OCI-LY7 (cell line): ENCODE measurements around the gene PPP1R7. TPM values are rescaled to one million over a fixed set of nuclear protein-coding genes. Genes with fewer than 3 reads are reported as not detected.
A peak's percentile ranks its signal among the peaks of the same experiment; 100 is the strongest.

Experiments
- Bru-seq: library from RNA; stranded (reverse); fragments of 400-500 nt; gene quantifications from one replicate; lab custom pipeline; 2021; lab: Mats Ljungman, UMichigan
- BruChase-seq, 2 experiments: library from RNA; stranded (reverse); fragments of 400-500 nt; gene quantifications; one replicate each; lab custom pipeline; 2021; lab: Mats Ljungman, UMichigan
- BruUV-seq: library from RNA; stranded (reverse); fragments of 400-500 nt; replicated peaks from 2 replicates; lab custom pipeline; 2021; lab: Mats Ljungman, UMichigan
- CTCF ChIA-PET: fragments of 300-600 bp; sonication (Branson Sonifier 250); formaldehyde crosslinking; loops from one replicate; lab custom pipeline; 2022; ENCODE audit warnings: antibody characterized with exemption; ENCODE audit not compliant: unreplicated experiment; lab: Charles Lee
- POLR2A ChIA-PET: fragments of 300-600 bp; sonication (Branson Sonifier 250); formaldehyde crosslinking; loops from one replicate; lab custom pipeline; 2022; ENCODE audit warnings: antibody characterized with exemption; lab: Charles Lee
- DNase-seq: peaks from one replicate; pipeline ENCODE4 v3.0.0-alpha.2; 2015; ENCODE audit warnings: low spot score
- H2AFZ ChIP-seq: fragments of 200-600 bp; sonication (generic), shearing (Covaris generic); 2 replicates; pipeline ENCODE4 v1.6.1; 2014; ENCODE audit warnings: mild to moderate bottlenecking, antibody characterized with exemption, low read length, moderate library complexity
- H3K27ac ChIP-seq: fragments of 200-600 bp; sonication (generic); 2 replicates; pipeline ENCODE4 v1.5.1; 2014; ENCODE audit warnings: mixed run types, low read depth, mild to moderate bottlenecking, moderate library complexity, low read length, inconsistent platforms; ENCODE audit not compliant: poor library complexity, severe bottlenecking
- H3K36me3 ChIP-seq: fragments of 200-600 bp; sonication (generic); 2 replicates; pipeline ENCODE4 v1.6.1; 2014; ENCODE audit warnings: mild to moderate bottlenecking, antibody characterized with exemption, low read length, moderate library complexity, mixed read lengths; ENCODE audit not compliant: insufficient read depth
- H3K4me1 ChIP-seq: fragments of 200-600 bp; sonication (generic); 2 replicates; pipeline ENCODE4 v1.5.1; 2014; ENCODE audit warnings: mild to moderate bottlenecking, low read length; ENCODE audit not compliant: insufficient read depth, poor library complexity, severe bottlenecking
- H3K4me2 ChIP-seq: fragments of 200-600 bp; sonication (generic); 2 replicates; pipeline ENCODE4 v1.6.1; 2014; ENCODE audit warnings: mild to moderate bottlenecking, low read length
- H3K4me3 ChIP-seq: fragments of 200-600 bp; sonication (generic); 2 replicates; pipeline ENCODE4 v1.5.1; 2014; ENCODE audit warnings: mild to moderate bottlenecking, low read depth, low read length; ENCODE audit not compliant: poor library complexity, severe bottlenecking
- H3K79me2 ChIP-seq: fragments of 200-600 bp; sonication (generic); 2 replicates; pipeline ENCODE4 v1.6.1; 2016; ENCODE audit warnings: low read depth, mild to moderate bottlenecking, low read length, moderate library complexity, mixed read lengths; ENCODE audit not compliant: insufficient read depth
- H3K9me2 ChIP-seq: fragments of 200-600 bp; sonication (generic); 2 replicates; pipeline ENCODE4 v1.6.1; 2016; ENCODE audit warnings: mild to moderate bottlenecking, low read length, mixed read lengths; ENCODE audit not compliant: insufficient read depth
- H3K9me3 ChIP-seq: fragments of 200-600 bp; sonication (generic); 2 replicates; pipeline ENCODE4 v1.6.1; 2014; ENCODE audit warnings: mild to moderate bottlenecking, mixed run types, low read length, mixed read lengths
- H4K20me1 ChIP-seq: fragments of 200-600 bp; sonication (generic); 2 replicates; pipeline ENCODE4 v1.6.1; 2014; ENCODE audit warnings: mild to moderate bottlenecking, antibody characterized with exemption, low read length, moderate library complexity, mixed read lengths; ENCODE audit not compliant: insufficient read depth
- CTCF ChIP-seq: fragments of 200-600 bp; sonication (generic); conservative IDR thresholded peaks from 2 replicates; pipeline ENCODE4 v1.5.1; 2014; ENCODE audit warnings: mild to moderate bottlenecking, antibody characterized with exemption, low read length, moderate library complexity, mixed read lengths
- EZH2phosphoT487 ChIP-seq: fragments of 200-600 bp; sonication (generic); IDR thresholded peaks from 2 replicates; pipeline ENCODE4 v1.6.1; 2018; ENCODE audit warnings: low read depth, borderline replicate concordance, mild to moderate bottlenecking, mixed run types, antibody characterized with exemption, low read length, moderate library complexity, mixed read lengths
- intact Hi-C: fragments of 100-400 bp; cut with micrococcal nuclease; formaldehyde crosslinking; loops from one replicate; pipeline ENCODE4 v1.10.0; 2022; ENCODE audit not compliant: unreplicated experiment
- long read RNA-seq: library from polyadenylated mRNA; stranded (forward); transcript quantifications from one replicate; pipeline ENCODE4 v2.0.0, GENCODE V29; 2022
- total RNA-seq, 2 experiments: library from RNA; depleted of rRNA in 1 of 2; stranded (reverse); fragments of >200 nt in 1 of 2; shearing (Covaris generic) in 1 of 2; gene quantifications; 2 replicates each; pipeline ENCODE4 v1.2.3, GENCODE V29; 2014 to 2022

Gene PPP1R7
- total RNA-seq (2014; rRNA removed; shearing (Covaris generic)) = 46.0 and 61.4 TPM in 2 replicates
- 82.0 and 97.1 TPM in 2 replicates for total RNA-seq (2022)
- percentile 63 among the genes with signal in this experiment for Bru-seq, nascent RNA
- percentile 66 among the genes with signal in this experiment for BruChase-seq, experiment 1, labeled RNA remaining after a 6-hour chase
- BruChase-seq, experiment 2, labeled RNA remaining after a 2-hour chase = percentile 62 among the genes with signal in this experiment
- long read RNA-seq, transcript PPP1R7-201 (10 exons, 2,386 nt) = major isoform, 45 of 121 reads
- long read RNA-seq, transcript PPP1R7-206 (9 exons, 965 nt) = minor isoform, 27 of 121 reads
- long read RNA-seq, transcript PPP1R7-202 (9 exons, 1,954 nt) = minor isoform, 7 of 121 reads
- long read RNA-seq, transcript PPP1R7-203 (8 exons, 820 nt) = minor isoform, 5 of 121 reads
- long read RNA-seq, partial matches to known transcripts = 18 of 121 reads
- long read RNA-seq, other reads (novel, unspliced or antisense) = 16 of 121 reads

- ChIA-PET CTCF (no interaction called here), POLR2A (interaction anchor here (0.6 to 1.0 kb wide), 3 partner anchors 49 to 356 kb away, joined by 3 to 8 read pairs (median 4); no protein-coding TSS in a partner anchor)
- H3K4me3 ChIP-seq = peak within 1 kb of the TSS; percentile 94
- H3K36me3 ChIP-seq = peaks cover 13% of the 10 kb centered on the region
- H3K4me2 ChIP-seq = peak within 1 kb of the TSS; percentile 95
- intact Hi-C loops = loop anchor here (1.0 to 10.0 kb wide), 2 partner anchors 48 to 735 kb away; partner anchors contain the start of gene MTERF4
- no peaks in the 10 kb centered on the region for H3K9me3 ChIP-seq
- DNase-seq = peak; percentile 96
- BruUV-seq = no TSS peak
- peaks cover 16% of the 10 kb centered on the region for H4K20me1 ChIP-seq
- no peaks in the 10 kb centered on the region for H3K9me2 ChIP-seq
- peaks cover 40% of the 10 kb centered on the region; the same call in 1 of the 2 replicates for H3K79me2 ChIP-seq
- no peak for TF ChIP-seq EZH2phosphoT487
- TF ChIP-seq CTCF = no peak
- peaks cover 37% of the 10 kb centered on the region for H3K4me1 ChIP-seq
- peak within 1 kb of the TSS; percentile 86 for H2AFZ ChIP-seq
- H3K27ac ChIP-seq = peak within 1 kb of the TSS; percentile 35
Measured at GRCh38 chr2:241149925-241150659, at the start of gene PPP1R7. Gene PPP1R7, plus strand, starts transcription at chr2:241150467. Its CDS starts 29 bp downstream, at chr2:241150496.

- intact Hi-C loops = loop anchor here (1.0 to 2.0 kb wide), 2 partner anchors 48 to 584 kb away; partner anchors contain the start of genes DTYMK and PPP1R7
- peak within 1 kb of the TSS; percentile 93 for H2AFZ ChIP-seq
- peak within 1 kb of the TSS; percentile 82 for H3K4me3 ChIP-seq
- TSS peak; percentile 97 for BruUV-seq
- peak within 1 kb of the TSS; percentile 98 for H3K4me2 ChIP-seq
- DNase-seq = peak; percentile 93
- H3K36me3 ChIP-seq = peaks cover 33% of the 10 kb centered on the region
- H3K4me1 ChIP-seq = peaks cover 33% of the 10 kb centered on the region
- peaks cover 4% of the 10 kb centered on the region; the same call in 1 of the 2 replicates for H4K20me1 ChIP-seq
- peak within 1 kb of the TSS; percentile 63 for H3K27ac ChIP-seq
- no peaks in the 10 kb centered on the region for H3K9me2 ChIP-seq
- H3K79me2 ChIP-seq = peaks cover 45% of the 10 kb centered on the region; the same call in 1 of the 2 replicates
- TF ChIP-seq CTCF = no peak
- TF ChIP-seq EZH2phosphoT487 = no peak
- no peaks in the 10 kb centered on the region for H3K9me3 ChIP-seq
- ChIA-PET CTCF (no interaction called here), POLR2A (interaction anchor here (0.6 kb wide), 1 partner anchor 706 kb away, joined by 3 read pairs; no protein-coding TSS in a partner anchor)
Measured at GRCh38 chr2:241102239-241102803, 47.9 kb upstream of the PPP1R7 start, which contains the start of gene MTERF4. Gene MTERF4, minus strand, starts transcription at chr2:241102287. Its CDS starts 14 bp downstream, at chr2:241102273.
